Neural cell (in vitro differentiated cells): ENCODE measurements around the gene DBNDD2. TPM values are rescaled to one million over a fixed set of nuclear protein-coding genes. Genes with fewer than 3 reads are reported as not detected.

Experiments
- H2AFZ ChIP-seq: fragments of 200-600, 300-800 bp; sonication (generic), shearing (Covaris generic); 2 replicates; pipeline ENCODE4 v1.6.0; 2014; ENCODE audit warnings: low read depth, mild to moderate bottlenecking, antibody characterized with exemption, low read length, moderate library complexity
- H3F3A ChIP-seq: fragments of 200-600 bp; shearing (Covaris generic); 2 replicates; pipeline ENCODE4 v1.6.1; 2016; ENCODE audit warnings: mild to moderate bottlenecking, moderate library complexity, mixed read lengths, antibody characterized with exemption, low read length; ENCODE audit not compliant: insufficient read depth, poor library complexity, severe bottlenecking
- H3K27ac ChIP-seq: fragments of 200-600, 300-800 bp; sonication (generic), shearing (Covaris generic); 2 replicates; pipeline ENCODE4 v1.5.1; 2014; ENCODE audit warnings: mild to moderate bottlenecking, low read length, moderate library complexity
- H3K27me3 ChIP-seq: fragments of 300-800, 200-600 bp; sonication (generic), shearing (Covaris generic); 2 replicates; pipeline ENCODE4 v1.6.0; 2014; ENCODE audit warnings: mild to moderate bottlenecking, low read depth, low read length, moderate library complexity; ENCODE audit not compliant: insufficient read depth
- H3K36me3 ChIP-seq: fragments of 300-800, 200-600 bp; sonication (generic), shearing (Covaris generic); 2 replicates; pipeline ENCODE4 v1.5.1; 2014; ENCODE audit warnings: mild to moderate bottlenecking, antibody characterized with exemption, low read length, moderate library complexity; ENCODE audit not compliant: insufficient read depth
- H3K4me2 ChIP-seq: fragments of 300-800, 200-600 bp; sonication (generic), shearing (Covaris generic); 2 replicates; pipeline ENCODE4 v1.6.0; 2014; ENCODE audit warnings: mild to moderate bottlenecking, low read length
- H3K4me3 ChIP-seq: fragments of 300-800, 200-600 bp; sonication (generic), shearing (Covaris generic); 2 replicates; pipeline ENCODE4 v1.5.1; 2014; ENCODE audit warnings: mild to moderate bottlenecking, low read length, moderate library complexity
- H3K79me2 ChIP-seq: fragments of 200-600 bp; shearing (Covaris generic); replicated peaks from 2 replicates; pipeline ENCODE4 v1.6.0; 2014; ENCODE audit warnings: mild to moderate bottlenecking, low read length, moderate library complexity; ENCODE audit not compliant: insufficient read depth
- H3K9ac ChIP-seq: fragments of 300-800, 200-600 bp; sonication (generic), shearing (Covaris generic); 2 replicates; pipeline ENCODE4 v1.6.1; 2016; ENCODE audit warnings: mild to moderate bottlenecking, low read length, mixed read lengths
- H3K9me2 ChIP-seq: fragments of 200-600 bp; shearing (Covaris generic); 2 replicates; pipeline ENCODE4 v1.6.1; 2016; ENCODE audit warnings: mild to moderate bottlenecking, low read length, mixed read lengths; ENCODE audit not compliant: insufficient read depth
- H3K9me3 ChIP-seq: fragments of 200-600, 300-800 bp; sonication (generic), shearing (Covaris generic); 2 replicates; pipeline ENCODE4 v1.6.1; 2016; ENCODE audit warnings: mild to moderate bottlenecking, mixed run types, low read length, moderate library complexity, mixed read lengths
- H4K20me1 ChIP-seq: fragments of 200-600 bp; shearing (Covaris generic); 2 replicates; pipeline ENCODE4 v1.6.1; 2016; ENCODE audit warnings: mild to moderate bottlenecking, mixed run types; ENCODE audit not compliant: insufficient read depth
- EZH2 ChIP-seq: fragments of 200-600, 300-800 bp; shearing (Covaris generic), sonication (generic); IDR thresholded peaks from 2 replicates; pipeline ENCODE4 v1.6.1; 2014; ENCODE audit warnings: antibody characterized with exemption, low read length, borderline replicate concordance, mild to moderate bottlenecking; ENCODE audit not compliant: insufficient read depth, poor library complexity, severe bottlenecking
- MXI1 ChIP-seq: fragments of 450-650 bp; conservative IDR thresholded peaks from 2 replicates; pipeline ENCODE4 v1.6.1; 2014; ENCODE audit warnings: antibody characterized with exemption, mild to moderate bottlenecking; ENCODE audit not compliant: poor library complexity, severe bottlenecking
- POLR2AphosphoS5 ChIP-seq: IDR thresholded peaks from 2 replicates; pipeline ENCODE4 v1.6.1; 2012
- RAD21 ChIP-seq: fragments of 450-650 bp; conservative IDR thresholded peaks from 2 replicates; pipeline ENCODE4 v1.6.1; 2014; ENCODE audit warnings: antibody characterized with exemption, mild to moderate bottlenecking, moderate library complexity
- SMC3 ChIP-seq: fragments of 450-650 bp; conservative IDR thresholded peaks from 2 replicates; pipeline ENCODE4 v1.6.1; 2014; ENCODE audit warnings: antibody characterized with exemption, mild to moderate bottlenecking, moderate library complexity; ENCODE audit not compliant: poor library complexity
- polyA plus RNA-seq: library from polyadenylated mRNA; depleted of rRNA; stranded (reverse); fragments of >200 nt; gene quantifications from 2 replicates; pipeline ENCODE4 v1.2.3, GENCODE V29; 2014
- TF ChIP-seq, protein P1 (sequence below): fragments of 450-650 bp; IDR thresholded peaks from 2 replicates; pipeline ENCODE4 v1.5.1; 2014; ENCODE audit warnings: antibody characterized with exemption, mild to moderate bottlenecking, moderate library complexity; ENCODE audit not compliant: poor library complexity, severe bottlenecking
- TF ChIP-seq, protein P2 (sequence below): IDR thresholded peaks from 2 replicates; pipeline ENCODE4 v1.6.1; 2012; ENCODE audit warnings: borderline replicate concordance

The DBNDD2 gene
- polyA plus RNA-seq, 1 donor from 2014 or later, result 9.1 TPM

DNA sequence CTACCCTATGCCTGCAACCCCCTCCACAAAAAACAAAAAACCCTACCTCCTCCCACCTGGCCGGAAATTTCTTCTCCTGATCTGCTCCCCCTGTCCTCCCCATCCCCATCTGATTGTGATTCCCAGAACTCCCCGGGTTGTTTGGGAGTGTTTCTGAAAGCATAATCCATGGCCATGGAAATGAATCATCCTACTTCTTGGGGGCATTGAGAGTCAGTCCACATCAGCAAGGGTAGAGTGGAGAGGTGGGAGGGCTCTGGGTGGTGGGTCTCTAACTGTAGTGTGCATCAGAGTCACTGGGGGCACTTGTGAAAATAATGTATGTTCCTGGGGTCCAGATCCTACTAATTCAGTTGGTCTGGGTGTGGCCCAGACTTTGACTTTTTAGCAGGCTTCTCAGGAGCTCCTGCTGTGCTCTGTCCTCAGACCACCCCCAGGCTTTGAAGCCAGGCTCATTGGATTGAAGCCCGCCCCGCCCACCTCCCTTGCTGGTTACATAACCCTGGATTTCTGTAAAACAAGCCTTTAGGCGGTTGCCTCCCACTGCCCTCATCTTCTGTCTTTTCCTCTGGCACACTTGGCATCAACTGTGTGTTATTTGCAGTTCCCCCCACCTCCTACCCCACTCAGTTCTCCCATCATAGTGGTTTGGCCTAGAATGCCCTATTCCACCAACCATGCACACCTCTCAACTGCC is 18.4 kb downstream of the DBNDD2 start:
- H3K9me3 ChIP-seq, result no peaks in the 10 kb centered on the region
- H3K36me3 ChIP-seq, result no peaks in the 10 kb centered on the region
- no peaks in the 10 kb centered on the region for H3F3A ChIP-seq
- H3K9ac ChIP-seq, result no peak overlapping the region
- H3K27ac ChIP-seq, result no peak overlapping the region
- no peak overlapping the region for H3K4me2 ChIP-seq
- H3K9me2 ChIP-seq, result no peaks in the 10 kb centered on the region
- H3K79me2 ChIP-seq, result no peaks in the 10 kb centered on the region
- H3K27me3 ChIP-seq, result no peaks in the 10 kb centered on the region
- no peaks in the 10 kb centered on the region for H4K20me1 ChIP-seq
- TF ChIP-seq SMC3 (no peak), POLR2AphosphoS5 (no peak), MXI1 (no peak), RAD21 (no peak)
- TF ChIP-seq, protein P1, sequence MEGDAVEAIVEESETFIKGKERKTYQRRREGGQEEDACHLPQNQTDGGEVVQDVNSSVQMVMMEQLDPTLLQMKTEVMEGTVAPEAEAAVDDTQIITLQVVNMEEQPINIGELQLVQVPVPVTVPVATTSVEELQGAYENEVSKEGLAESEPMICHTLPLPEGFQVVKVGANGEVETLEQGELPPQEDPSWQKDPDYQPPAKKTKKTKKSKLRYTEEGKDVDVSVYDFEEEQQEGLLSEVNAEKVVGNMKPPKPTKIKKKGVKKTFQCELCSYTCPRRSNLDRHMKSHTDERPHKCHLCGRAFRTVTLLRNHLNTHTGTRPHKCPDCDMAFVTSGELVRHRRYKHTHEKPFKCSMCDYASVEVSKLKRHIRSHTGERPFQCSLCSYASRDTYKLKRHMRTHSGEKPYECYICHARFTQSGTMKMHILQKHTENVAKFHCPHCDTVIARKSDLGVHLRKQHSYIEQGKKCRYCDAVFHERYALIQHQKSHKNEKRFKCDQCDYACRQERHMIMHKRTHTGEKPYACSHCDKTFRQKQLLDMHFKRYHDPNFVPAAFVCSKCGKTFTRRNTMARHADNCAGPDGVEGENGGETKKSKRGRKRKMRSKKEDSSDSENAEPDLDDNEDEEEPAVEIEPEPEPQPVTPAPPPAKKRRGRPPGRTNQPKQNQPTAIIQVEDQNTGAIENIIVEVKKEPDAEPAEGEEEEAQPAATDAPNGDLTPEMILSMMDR, result no peak
- no peak overlapping the region for H2AFZ ChIP-seq
- no peak overlapping the region for H3K4me3 ChIP-seq

DNA sequence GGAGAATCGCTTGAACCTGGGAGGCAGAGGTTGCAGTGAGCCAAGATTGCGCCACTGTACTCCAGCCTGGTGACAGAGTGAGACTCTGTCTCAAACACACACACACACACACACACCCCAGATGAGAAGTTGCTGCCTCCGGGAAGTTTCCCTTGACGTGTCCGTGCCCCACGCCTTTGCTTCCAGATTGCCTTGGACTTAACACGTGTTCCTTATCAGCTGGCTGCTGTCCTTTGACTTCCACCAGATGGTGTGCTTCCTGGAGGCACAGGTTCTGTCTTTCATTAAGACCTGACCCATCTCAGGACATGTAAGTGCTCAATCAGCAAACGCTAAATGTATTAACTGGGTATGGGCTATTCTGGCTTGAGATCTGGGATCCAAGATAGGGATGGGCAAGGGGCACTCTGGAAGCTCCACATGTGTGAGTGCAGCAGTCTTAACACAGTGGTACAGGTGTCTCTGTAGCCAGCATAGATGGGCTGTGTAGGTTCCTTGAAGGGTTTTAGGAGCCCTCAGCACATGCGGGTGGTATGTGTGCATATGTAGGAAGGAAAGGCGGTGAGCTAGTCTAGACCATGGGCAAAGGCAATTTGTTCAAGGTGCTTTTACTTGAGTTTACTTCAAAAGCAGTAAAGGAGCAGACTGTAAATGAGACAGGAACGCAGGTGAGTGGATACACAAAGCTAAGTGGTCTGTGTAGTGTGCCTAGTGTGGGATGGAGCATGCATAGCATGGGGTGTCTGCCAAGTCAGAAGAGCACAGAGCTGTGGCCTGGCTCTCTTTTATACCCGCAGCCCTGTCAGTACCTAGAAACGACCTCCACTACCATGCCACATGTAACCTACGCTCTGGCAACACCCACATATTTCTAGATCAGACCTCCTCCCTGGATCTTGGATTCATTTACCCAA is 19.4 kb downstream of the DBNDD2 start:
- H3K4me3 ChIP-seq, result no peak overlapping the region
- no peaks in the 10 kb centered on the region for H3K27me3 ChIP-seq
- no peak for TF ChIP-seq EZH2
- no peak for TF ChIP-seq MXI1
- TF ChIP-seq, protein P2, sequence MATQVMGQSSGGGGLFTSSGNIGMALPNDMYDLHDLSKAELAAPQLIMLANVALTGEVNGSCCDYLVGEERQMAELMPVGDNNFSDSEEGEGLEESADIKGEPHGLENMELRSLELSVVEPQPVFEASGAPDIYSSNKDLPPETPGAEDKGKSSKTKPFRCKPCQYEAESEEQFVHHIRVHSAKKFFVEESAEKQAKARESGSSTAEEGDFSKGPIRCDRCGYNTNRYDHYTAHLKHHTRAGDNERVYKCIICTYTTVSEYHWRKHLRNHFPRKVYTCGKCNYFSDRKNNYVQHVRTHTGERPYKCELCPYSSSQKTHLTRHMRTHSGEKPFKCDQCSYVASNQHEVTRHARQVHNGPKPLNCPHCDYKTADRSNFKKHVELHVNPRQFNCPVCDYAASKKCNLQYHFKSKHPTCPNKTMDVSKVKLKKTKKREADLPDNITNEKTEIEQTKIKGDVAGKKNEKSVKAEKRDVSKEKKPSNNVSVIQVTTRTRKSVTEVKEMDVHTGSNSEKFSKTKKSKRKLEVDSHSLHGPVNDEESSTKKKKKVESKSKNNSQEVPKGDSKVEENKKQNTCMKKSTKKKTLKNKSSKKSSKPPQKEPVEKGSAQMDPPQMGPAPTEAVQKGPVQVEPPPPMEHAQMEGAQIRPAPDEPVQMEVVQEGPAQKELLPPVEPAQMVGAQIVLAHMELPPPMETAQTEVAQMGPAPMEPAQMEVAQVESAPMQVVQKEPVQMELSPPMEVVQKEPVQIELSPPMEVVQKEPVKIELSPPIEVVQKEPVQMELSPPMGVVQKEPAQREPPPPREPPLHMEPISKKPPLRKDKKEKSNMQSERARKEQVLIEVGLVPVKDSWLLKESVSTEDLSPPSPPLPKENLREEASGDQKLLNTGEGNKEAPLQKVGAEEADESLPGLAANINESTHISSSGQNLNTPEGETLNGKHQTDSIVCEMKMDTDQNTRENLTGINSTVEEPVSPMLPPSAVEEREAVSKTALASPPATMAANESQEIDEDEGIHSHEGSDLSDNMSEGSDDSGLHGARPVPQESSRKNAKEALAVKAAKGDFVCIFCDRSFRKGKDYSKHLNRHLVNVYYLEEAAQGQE, result no peak
- no peak overlapping the region for H3K27ac ChIP-seq
- no peaks in the 10 kb centered on the region for H3F3A ChIP-seq
- H3K36me3 ChIP-seq, result no peaks in the 10 kb centered on the region
- H3K9ac ChIP-seq, result no peak overlapping the region
- H4K20me1 ChIP-seq, result no peaks in the 10 kb centered on the region
- H3K9me3 ChIP-seq, result no peaks in the 10 kb centered on the region
- H2AFZ ChIP-seq, result no peak overlapping the region
- H3K4me2 ChIP-seq, result no peak overlapping the region
- no peaks in the 10 kb centered on the region for H3K79me2 ChIP-seq
- no peaks in the 10 kb centered on the region for H3K9me2 ChIP-seq
